H54 (cell line): ENCODE measurements around the gene ZNF865.

Experiments used
- DNase-seq: peaks from one replicate; pipeline ENCODE4 v3.0.0; 2011; ENCODE audit warnings: low spot score, mixed read lengths; ENCODE audit not compliant: insufficient read length
- FAIRE-seq: peaks from 3 replicates; lab custom pipeline; 2011; peaks lifted over from hg19 to GRCh38; lab: Jason Lieb, UNC
- POLR2A ChIP-seq: IDR thresholded peaks from 2 replicates; pipeline ENCODE4 v1.6.1; 2011; ENCODE audit warnings: low read depth, mild to moderate bottlenecking, low read length

ZNF865 gene

GRCh38 chr19:55594996-55595545 is 10.4 kb upstream of the ZNF865 start:
- FAIRE-seq (no peak), DNase-seq (no peak)
- no peak for TF ChIP-seq POLR2A

- no peak for DNase-seq
- TF ChIP-seq POLR2A = no peak
- no peak for FAIRE-seq
Measured at GRCh38 chr19:55596304-55596703, 9.1 kb upstream of the ZNF865 start.

GRCh38 chr19:55597501-55597921 is 7.9 kb upstream of the ZNF865 start:
- DNase-seq (no peak), FAIRE-seq (no peak)
- TF ChIP-seq POLR2A = no peak

GRCh38 chr19:55598034-55598433 is 7.4 kb upstream of the ZNF865 start:
- no peak for TF ChIP-seq POLR2A
- DNase-seq = no peak
- FAIRE-seq = no peak

GRCh38 chr19:55598719-55599467 is 6.6 kb upstream of the ZNF865 start:
- peak; percentile 23 for FAIRE-seq
- no peak; the same call in 1 of the 2 replicates for TF ChIP-seq POLR2A
- peak; percentile 98 for DNase-seq

- DNase-seq = peak; percentile 98
- no peak for FAIRE-seq
- peak; percentile 53 for TF ChIP-seq POLR2A
Measured at GRCh38 chr19:55599468-55599841, 6.0 kb upstream of the ZNF865 start, which contains the start of gene FIZ1. Gene FIZ1, minus strand, starts transcription at chr19:55599517. Its CDS starts 1,652 bp downstream, at chr19:55597865.

- DNase-seq (peak; percentile 93), FAIRE-seq (no peak)
- peak; percentile 66 for TF ChIP-seq POLR2A
Measured at GRCh38 chr19:55599842-55600661, 5.4 kb upstream of the ZNF865 start, which contains the start of gene ZNF524. Gene ZNF524, plus strand, starts transcription at chr19:55600288. Its CDS starts 1,825 bp downstream, at chr19:55602113.

- no peak for FAIRE-seq
- TF ChIP-seq POLR2A = 0 out of 2 replicates have a peak, but pooled peaks have one; percentile 24
- DNase-seq = peak; percentile 75
Measured at GRCh38 chr19:55600662-55601028, 4.8 kb upstream of the ZNF865 start.

- TF ChIP-seq POLR2A = no peak
- DNase-seq = no peak
- no peak for FAIRE-seq
Measured at GRCh38 chr19:55601084-55601483, 4.4 kb upstream of the ZNF865 start.

GRCh38 chr19:55602104-55603001 is 3.1 kb upstream of the ZNF865 start:
- no peak for TF ChIP-seq POLR2A
- DNase-seq = no peak
- no peak for FAIRE-seq

- FAIRE-seq = no peak
- DNase-seq = no peak
- TF ChIP-seq POLR2A = no peak
Measured at GRCh38 chr19:55603115-55603514, 2.3 kb upstream of the ZNF865 start.

- DNase-seq (no peak), FAIRE-seq (no peak)
- no peak for TF ChIP-seq POLR2A
Measured at GRCh38 chr19:55603581-55604292, 1.7 kb upstream of the ZNF865 start.
